Measurements from ENCODE around the gene SLITRK6.

Gene SLITRK6

GRCh38 chr13:85768946-85769345 is 30.3 kb downstream of the SLITRK6 start:
- TF ChIP-seq CREB1 (IDR thresholded peaks at IDR 0.05; ENCODE audit: low read depth) (no peak), REST (IDR thresholded peaks at IDR 0.05; ENCODE audit: low read depth) (no peak), USF1 (IDR thresholded peaks at IDR 0.05) (no peak)

- no peak for TF ChIP-seq EGR1 (IDR thresholded peaks at IDR 0.05)
- TF ChIP-seq YY1 (IDR thresholded peaks at IDR 0.05; ENCODE audit: low read depth) = no peak
- TF ChIP-seq USF1 (IDR thresholded peaks at IDR 0.05) = no peak
- no peak for TF ChIP-seq EP300 (IDR thresholded peaks at IDR 0.05; ENCODE audit: borderline replicate concordance)
- no peak for TF ChIP-seq REST (IDR thresholded peaks at IDR 0.05; ENCODE audit: low read depth)
- TF ChIP-seq NFIC (IDR thresholded peaks at IDR 0.05) = no peak
- no peak for TF ChIP-seq CEBPB (IDR thresholded peaks at IDR 0.05)
- no peak for TF ChIP-seq RAD21 (IDR thresholded peaks at IDR 0.05; ENCODE audit: low read depth)
Observed at GRCh38 chr13:85755123-85755522, 44.1 kb downstream of the SLITRK6 start.

Data from Ishikawa (cell line).